Suprapubic skin (tissue), 4 donors: ENCODE data around the gene PDZD7. TPM values are rescaled to one million over a fixed set of nuclear protein-coding genes. Genes with fewer than 3 reads are reported as not detected.

ENCODE experiments used
- DNase-seq, 2 donors: peaks; one replicate each; pipeline ENCODE4 v3.0.0-alpha.2; 2019; ENCODE audit warnings: low spot score in 2 of 2
- H3K27ac ChIP-seq: fragments of 200-600 bp; sonication (generic); one replicate; pipeline ENCODE4 v1.5.1; 2019
- H3K27me3 ChIP-seq: fragments of 200-600 bp; sonication (generic); one replicate; pipeline ENCODE4 v1.5.1; 2019
- H3K36me3 ChIP-seq: fragments of 200-600 bp; sonication (generic); one replicate; pipeline ENCODE4 v1.5.1; 2019
- H3K4me1 ChIP-seq: fragments of 200-600 bp; sonication (generic); one replicate; pipeline ENCODE4 v1.5.1; 2019
- H3K4me3 ChIP-seq: fragments of 200-600 bp; sonication (generic); one replicate; pipeline ENCODE4 v1.5.1; 2019; ENCODE audit warnings: mild to moderate bottlenecking
- H3K9me3 ChIP-seq: fragments of 200-600 bp; sonication (generic); one replicate; pipeline ENCODE4 v1.5.1; 2019
- CTCF ChIP-seq, 2 donors: fragments of 200-600 bp in 1 of 2; fragments of 450-650 bp in 1 of 2; sonication (generic) in 1 of 2; IDR thresholded peaks; one replicate each; pipeline ENCODE4 v1.5.1; 2016 to 2019; ENCODE audit warnings: antibody characterized with exemption in 2 of 2, mild to moderate bottlenecking in 1 of 2, moderate library complexity in 1 of 2
- EP300 ChIP-seq: sonication (generic); formaldehyde crosslinking; IDR thresholded peaks from one replicate; pipeline ENCODE4 v1.6.1; 2017; ENCODE audit warnings: antibody characterized with exemption
- POLR2A ChIP-seq, 2 donors: fragments of 450-650 bp; IDR thresholded peaks; one replicate each; pipeline ENCODE4 v1.6.1; 2017; ENCODE audit warnings: antibody characterized with exemption in 2 of 2, mild to moderate bottlenecking in 2 of 2, moderate library complexity in 2 of 2
- POLR2AphosphoS5 ChIP-seq, 3 donors: sonication (generic); formaldehyde crosslinking; IDR thresholded peaks; one replicate each; pipeline ENCODE4 v1.6.1; 2017; ENCODE audit warnings: antibody characterized with exemption in 3 of 3
- WGBS: methylation state at CpG from one replicate; pipeline ENCODE4 v1.1.5; 2018; 5-methylcytosine and 5-hydroxymethylcytosine counted together
- total RNA-seq, 4 donors: library from RNA; depleted of rRNA; stranded (reverse); fragments of >200 nt; gene quantifications; one replicate each; pipeline ENCODE4 v1.1.0, GENCODE V29; 2016

PDZD7 gene
- total RNA-seq, 4 donors from 2014 or later, result 1.2 to 6.0 (median 1.8) TPM

GRCh38 chr10:101047961-101048892 is 17.3 kb upstream of the PDZD7 start:
- Histone ChIP-seq H3K27me3 (peaks cover 47% of the 10 kb centered on the region), H3K9me3 (no peaks in the 10 kb centered on the region), H3K36me3 (no peaks in the 10 kb centered on the region), H3K27ac (no peak overlapping the region), H3K4me1 (peaks cover 33% of the 10 kb centered on the region), H3K4me3 (peak overlapping the region; percentile 15)
- no peak for TF ChIP-seq POLR2AphosphoS5 (IDR thresholded peaks at IDR 0.05)
- 11% methylated on average over 55 of the region's 62 CpGs for WGBS
- DNase-seq, result no peak

- H3K4me1 ChIP-seq, result peaks cover 38% of the 10 kb centered on the region
- no peak for DNase-seq
- no peak overlapping the region for H3K27ac ChIP-seq
- H3K4me3 ChIP-seq, result no peak overlapping the region
- H3K9me3 ChIP-seq, result no peaks in the 10 kb centered on the region
- H3K27me3 ChIP-seq, result peaks cover 47% of the 10 kb centered on the region
- WGBS, result 37% methylated on average over 16 of the region's 16 CpGs
- TF ChIP-seq CTCF (IDR thresholded peaks at IDR 0.05) (no peak), EP300 (no peak), POLR2AphosphoS5 (IDR thresholded peaks at IDR 0.05) (no peak), POLR2A (IDR thresholded peaks at IDR 0.05) (no peak)
- no peaks in the 10 kb centered on the region for H3K36me3 ChIP-seq
Observed at GRCh38 chr10:101047268-101047667, 16.3 kb upstream of the PDZD7 start.

- H3K4me3 ChIP-seq, result no peak overlapping the region
- no peak overlapping the region for H3K27ac ChIP-seq
- peaks cover 47% of the 10 kb centered on the region for H3K27me3 ChIP-seq
- 40% methylated on average over 22 of the region's 25 CpGs for WGBS
- DNase-seq, result no peak
- no peaks in the 10 kb centered on the region for H3K36me3 ChIP-seq
- H3K4me1 ChIP-seq, result peaks cover 40% of the 10 kb centered on the region
- no peaks in the 10 kb centered on the region for H3K9me3 ChIP-seq
- TF ChIP-seq CTCF (IDR thresholded peaks at IDR 0.05) (no peak), POLR2A (IDR thresholded peaks at IDR 0.05) (no peak), EP300 (no peak), POLR2AphosphoS5 (IDR thresholded peaks at IDR 0.05) (no peak)
Observed at GRCh38 chr10:101046332-101047238, 15.7 kb upstream of the PDZD7 start.

DNA sequence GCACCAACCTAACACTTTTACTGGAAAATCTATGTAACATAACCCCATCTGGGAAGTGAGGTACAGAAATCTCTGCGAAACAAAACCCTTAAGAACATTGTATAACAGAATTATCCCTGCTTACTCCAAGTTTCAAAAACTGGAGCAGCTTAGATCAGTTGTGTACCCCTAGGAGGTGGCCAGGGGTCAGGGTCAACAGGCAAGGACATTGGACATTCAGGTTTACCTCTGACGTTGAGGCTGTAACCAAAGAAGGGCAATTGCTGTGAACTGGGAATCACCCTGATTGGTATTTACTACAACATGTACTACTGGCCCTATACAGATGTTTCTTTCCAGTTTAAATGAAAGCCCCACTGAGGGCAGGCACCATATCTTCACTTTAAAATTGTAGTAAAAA is 13.2 kb upstream of the PDZD7 start:
- 92% methylated on average over 2 of the region's 2 CpGs for WGBS
- Histone ChIP-seq H3K4me1 (peaks cover 31% of the 10 kb centered on the region), H3K27me3 (peaks cover 28% of the 10 kb centered on the region), H3K36me3 (peaks cover 9% of the 10 kb centered on the region), H3K27ac (no peak overlapping the region), H3K9me3 (no peaks in the 10 kb centered on the region), H3K4me3 (no peak overlapping the region)
- DNase-seq, result no peak
- TF ChIP-seq POLR2A (IDR thresholded peaks at IDR 0.05) (no peak), POLR2AphosphoS5 (IDR thresholded peaks at IDR 0.05) (no peak), CTCF (IDR thresholded peaks at IDR 0.05) (no peak), EP300 (no peak)

DNA sequence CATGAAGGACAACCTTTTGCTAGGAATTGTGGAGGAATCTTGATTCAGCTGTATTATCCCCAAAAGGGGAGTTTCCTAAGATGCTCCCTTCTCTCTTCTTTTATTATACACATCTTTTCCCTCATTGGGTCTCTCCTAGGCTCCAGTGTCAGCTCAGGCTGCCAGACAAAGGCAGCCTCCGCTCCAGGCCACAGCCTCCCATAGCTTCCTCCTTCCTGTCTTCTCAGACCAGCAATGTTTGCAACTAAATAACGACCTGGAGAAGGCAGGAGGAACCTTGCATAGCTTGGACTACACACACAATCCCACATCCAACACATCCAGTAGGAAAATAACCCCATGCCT is 12.4 kb upstream of the PDZD7 start:
- Histone ChIP-seq H3K27me3 (peaks cover 20% of the 10 kb centered on the region), H3K9me3 (no peaks in the 10 kb centered on the region), H3K27ac (peak overlapping the region; percentile 87), H3K4me3 (peak overlapping the region; percentile 58), H3K36me3 (peaks cover 17% of the 10 kb centered on the region), H3K4me1 (peaks cover 26% of the 10 kb centered on the region)
- 8% methylated on average over 2 of the region's 2 CpGs for WGBS
- no peak for DNase-seq
- TF ChIP-seq CTCF (IDR thresholded peaks at IDR 0.05) (no peak), POLR2A (IDR thresholded peaks at IDR 0.05) (no peak), POLR2AphosphoS5 (IDR thresholded peaks at IDR 0.05) (no peak), EP300 (no peak)
